HG02870 (cell line): ENCODE results near the gene GPR141.

Source experiments
- ATAC-seq: cut with Tn5 transposase; IDR thresholded peaks from one replicate; pipeline ENCODE4 v1.9.1; 2021; ENCODE audit warnings: mild to moderate bottlenecking, moderate library complexity; ENCODE audit not compliant: unreplicated experiment

Gene GPR141

GRCh38 chr7:37775921-37776320 is 92.4 kb downstream of the GPR141 start:
- no peak for ATAC-seq

GRCh38 chr7:37781156-37781555 is 97.6 kb downstream of the GPR141 start:
- ATAC-seq, result no peak

- no peak for ATAC-seq
Measured at GRCh38 chr7:37782166-37782565, 98.6 kb downstream of the GPR141 start.

GRCh38 chr7:37784015-37784414 is 100.4 kb downstream of the GPR141 start:
- peak; percentile 32 for ATAC-seq

- peak; percentile 82 for ATAC-seq
Measured at GRCh38 chr7:37786741-37787569, 103.4 kb downstream of the GPR141 start.
